Activated CD8-positive, alpha-beta memory T cell treated with anti-CD3 and anti-CD28 coated beads for 36 hours (primary cell): Measurements from ENCODE around the gene ARHGAP45. TPM values are rescaled to one million over a fixed set of nuclear protein-coding genes. Genes with fewer than 3 reads are reported as not detected.

ENCODE experiments used
- CTCF ChIA-PET: fragments of 350-600 bp; sonication (Branson Sonifier 250); formaldehyde crosslinking; loops from one replicate; lab custom pipeline; 2021; ENCODE audit warnings: antibody characterized with exemption; lab: Charles Lee
- POLR2A ChIA-PET: fragments of 350-600 bp; sonication (Branson Sonifier 250); formaldehyde crosslinking; loops from one replicate; lab custom pipeline; 2021; ENCODE audit warnings: antibody characterized with exemption; lab: Charles Lee
- total RNA-seq, 2 experiments: library from RNA; stranded (reverse); gene quantifications; one replicate each; pipeline ENCODE4 v1.2.3, GENCODE V29; 2021

The ARHGAP45 gene
- total RNA-seq, 2 experiments from 2014 or later: 148 to 154 TPM

- ChIA-PET CTCF (interaction anchor here (0.7 to 2.4 kb wide), 8 partner anchors 9 to 216 kb away, joined by 3 to 10 read pairs (median 5); partner anchors contain the start of gene ARHGAP45), POLR2A (interaction anchor here (0.5 to 3.0 kb wide), 7 partner anchors 10 to 1448 kb away, joined by 3 to 14 read pairs (median 5); partner anchors contain the start of genes ARHGAP45 and REEP6)
Measured at GRCh38 chr19:1028062-1028926, 38.7 kb upstream of the ARHGAP45 start.

DNA sequence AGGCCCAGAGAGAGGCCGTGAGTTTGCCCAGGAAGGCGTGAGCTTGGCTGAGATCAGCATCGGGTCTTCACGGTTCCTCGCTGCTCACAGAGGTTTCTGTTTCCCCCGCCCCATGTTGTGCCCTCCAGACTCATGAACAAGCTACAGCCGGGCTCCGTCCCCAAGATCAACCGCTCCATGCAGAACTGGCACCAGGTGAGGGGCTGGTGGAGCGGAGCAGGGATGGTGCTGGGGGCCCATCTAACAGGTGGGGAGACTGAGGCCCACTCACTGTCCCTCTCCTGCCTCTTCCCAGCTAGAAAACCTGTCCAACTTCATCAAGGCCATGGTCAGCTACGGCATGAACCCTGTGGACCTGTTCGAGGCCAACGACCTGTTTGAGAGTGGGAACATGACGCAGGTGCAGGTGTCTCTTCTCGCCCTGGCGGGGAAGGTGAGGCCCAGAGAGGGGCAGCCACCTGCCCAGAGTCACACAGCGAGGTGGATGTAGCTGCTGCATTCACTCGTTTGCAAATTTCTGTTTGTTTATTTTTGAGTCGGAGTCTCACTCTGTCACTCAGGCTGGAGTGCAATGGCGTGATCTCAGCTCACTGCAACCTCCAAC lies 34.6 kb upstream of the ARHGAP45 start:
- CTCF ChIA-PET: interaction anchor here (0.7 to 1.7 kb wide), 5 partner anchors 9 to 248 kb away, joined by 3 to 5 read pairs (median 3); partner anchors contain the start of genes ARHGAP45, GRIN3B and RNU6-2
- POLR2A ChIA-PET: interaction anchor here (0.7 kb wide), 1 partner anchor 8 kb away, joined by 6 read pairs; no protein-coding TSS in a partner anchor

- ChIA-PET CTCF (interaction anchor here (1.0 to 2.3 kb wide), 2 partner anchors 9 to 159 kb away, joined by 4 to 7 read pairs; no protein-coding TSS in a partner anchor), POLR2A (no interaction called here)
Measured at GRCh38 chr19:1035998-1036621, 30.9 kb upstream of the ARHGAP45 start.

DNA sequence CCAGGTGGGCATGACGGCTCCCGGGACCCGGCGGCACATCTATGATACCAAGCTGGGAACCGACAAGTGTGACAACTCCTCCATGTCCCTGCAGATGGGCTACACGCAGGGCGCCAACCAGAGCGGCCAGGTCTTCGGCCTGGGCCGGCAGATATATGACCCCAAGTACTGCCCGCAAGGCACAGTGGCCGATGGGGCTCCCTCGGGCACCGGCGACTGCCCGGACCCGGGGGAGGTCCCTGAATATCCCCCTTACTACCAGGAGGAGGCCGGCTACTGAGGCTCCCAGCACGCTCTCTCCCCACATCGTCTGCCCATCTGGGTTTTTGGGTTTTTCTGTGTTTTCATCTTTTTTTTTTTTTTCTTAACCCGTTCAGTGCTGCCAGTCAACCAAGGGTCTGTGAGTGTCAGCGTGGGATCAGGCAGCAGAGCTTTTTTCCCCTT lies 29.3 kb upstream of the ARHGAP45 start:
- ChIA-PET POLR2A (interaction anchor here (0.5 kb wide), 1 partner anchor 9 kb away, joined by 5 read pairs; no protein-coding TSS in a partner anchor), CTCF (interaction anchor here (1.2 to 2.3 kb wide), 2 partner anchors 10 to 30 kb away, joined by 4 to 7 read pairs; partner anchors contain the start of gene ARHGAP45)

- CTCF ChIA-PET: interaction anchor here (0.8 to 1.4 kb wide), 5 partner anchors 14 to 228 kb away, joined by 3 to 5 read pairs (median 3); no protein-coding TSS in a partner anchor
- POLR2A ChIA-PET: interaction anchor here (0.6 to 1.7 kb wide), 6 partner anchors 9 to 93 kb away, joined by 3 to 11 read pairs (median 4); partner anchors contain the start of genes ARHGAP45 and RNU6-2
Measured at GRCh38 chr19:1038978-1039645, 27.9 kb upstream of the ARHGAP45 start.

GRCh38 chr19:1039646-1040475 lies 27.1 kb upstream of the ARHGAP45 start, which contains the start of gene ABCA7:
Gene ABCA7 (plus strand): TSS chr19:1040107. CDS start chr19:1041362, 1,255 bp downstream.
- CTCF ChIA-PET: interaction anchor here (0.8 to 2.0 kb wide), 7 partner anchors 15 to 227 kb away, joined by 3 to 7 read pairs (median 3); partner anchors contain the start of gene RNU6-2
- POLR2A ChIA-PET: interaction anchor here (0.6 to 1.7 kb wide), 5 partner anchors 9 to 35 kb away, joined by 3 to 11 read pairs (median 4); partner anchors contain the start of genes ARHGAP45 and RNU6-2

DNA sequence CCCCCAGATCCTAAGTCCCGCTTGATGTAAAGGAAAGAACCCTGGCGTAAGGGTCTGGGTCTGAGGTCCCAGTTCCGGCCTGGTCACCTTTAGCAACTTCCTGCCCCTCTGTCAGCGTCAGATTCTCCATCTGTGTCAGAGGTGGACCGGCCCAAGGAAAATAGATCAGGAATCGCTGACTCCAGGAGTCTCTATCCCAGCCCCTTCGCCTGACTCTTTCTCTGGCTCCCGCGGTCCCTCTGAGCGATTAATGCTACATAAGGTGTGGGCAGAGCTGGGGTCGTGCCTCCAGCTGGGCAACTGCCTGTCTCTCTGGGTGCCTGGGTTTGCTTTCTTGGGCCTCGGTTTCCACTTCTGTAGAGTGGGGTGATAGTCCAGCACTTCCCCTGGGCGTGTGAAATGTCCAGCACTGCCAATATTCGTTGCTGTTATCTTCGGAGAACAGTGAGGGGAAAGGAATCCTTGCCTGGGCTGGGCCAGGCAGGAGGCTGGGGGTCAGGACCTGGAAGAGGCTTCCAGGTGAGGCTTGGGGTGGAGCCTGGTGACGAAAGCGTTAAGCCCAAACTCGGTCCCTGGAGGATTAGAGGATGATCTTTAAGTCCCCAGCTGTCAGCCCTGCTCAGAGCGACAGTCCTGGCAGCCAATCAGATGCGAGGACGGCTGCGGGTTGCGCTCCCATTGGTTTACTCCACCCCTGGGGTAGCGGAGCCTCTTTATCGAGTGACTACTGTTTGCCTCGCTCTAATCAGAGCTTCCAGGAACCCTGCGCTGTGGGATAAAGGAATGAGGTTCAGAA lies 26.3 kb upstream of the ARHGAP45 start:
- CTCF ChIA-PET: interaction anchor here (0.8 to 2.2 kb wide), 8 partner anchors 8 to 49 kb away, joined by 3 to 7 read pairs (median 4); partner anchors contain the start of gene RNU6-2
- POLR2A ChIA-PET: interaction anchor here (0.5 to 1.7 kb wide), 4 partner anchors 8 to 34 kb away, joined by 4 to 11 read pairs (median 7); partner anchors contain the start of gene ARHGAP45

DNA sequence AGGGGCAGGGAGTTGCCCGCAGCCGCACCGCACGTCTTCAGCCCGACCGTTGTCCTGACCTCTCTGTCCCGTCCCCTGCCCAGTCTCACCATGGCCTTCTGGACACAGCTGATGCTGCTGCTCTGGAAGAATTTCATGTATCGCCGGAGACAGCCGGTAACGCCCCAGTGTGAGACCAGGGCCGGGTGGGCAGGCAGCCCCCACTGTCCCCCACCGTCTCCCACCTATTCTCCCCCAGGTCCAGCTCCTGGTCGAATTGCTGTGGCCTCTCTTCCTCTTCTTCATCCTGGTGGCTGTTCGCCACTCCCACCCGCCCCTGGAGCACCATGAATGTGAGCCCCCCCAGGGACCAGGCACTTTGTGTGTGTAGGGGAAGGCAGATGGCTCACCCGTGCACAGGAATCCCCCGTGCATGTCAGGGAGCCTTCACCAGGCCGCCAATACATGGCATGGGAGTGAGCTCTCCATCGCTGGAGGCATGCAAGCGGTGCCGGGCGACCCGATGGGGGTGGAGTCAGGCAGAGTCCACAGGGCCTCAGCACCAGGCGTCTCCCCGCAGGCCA lies 25.6 kb upstream of the ARHGAP45 start:
- POLR2A ChIA-PET: no interaction called here

DNA sequence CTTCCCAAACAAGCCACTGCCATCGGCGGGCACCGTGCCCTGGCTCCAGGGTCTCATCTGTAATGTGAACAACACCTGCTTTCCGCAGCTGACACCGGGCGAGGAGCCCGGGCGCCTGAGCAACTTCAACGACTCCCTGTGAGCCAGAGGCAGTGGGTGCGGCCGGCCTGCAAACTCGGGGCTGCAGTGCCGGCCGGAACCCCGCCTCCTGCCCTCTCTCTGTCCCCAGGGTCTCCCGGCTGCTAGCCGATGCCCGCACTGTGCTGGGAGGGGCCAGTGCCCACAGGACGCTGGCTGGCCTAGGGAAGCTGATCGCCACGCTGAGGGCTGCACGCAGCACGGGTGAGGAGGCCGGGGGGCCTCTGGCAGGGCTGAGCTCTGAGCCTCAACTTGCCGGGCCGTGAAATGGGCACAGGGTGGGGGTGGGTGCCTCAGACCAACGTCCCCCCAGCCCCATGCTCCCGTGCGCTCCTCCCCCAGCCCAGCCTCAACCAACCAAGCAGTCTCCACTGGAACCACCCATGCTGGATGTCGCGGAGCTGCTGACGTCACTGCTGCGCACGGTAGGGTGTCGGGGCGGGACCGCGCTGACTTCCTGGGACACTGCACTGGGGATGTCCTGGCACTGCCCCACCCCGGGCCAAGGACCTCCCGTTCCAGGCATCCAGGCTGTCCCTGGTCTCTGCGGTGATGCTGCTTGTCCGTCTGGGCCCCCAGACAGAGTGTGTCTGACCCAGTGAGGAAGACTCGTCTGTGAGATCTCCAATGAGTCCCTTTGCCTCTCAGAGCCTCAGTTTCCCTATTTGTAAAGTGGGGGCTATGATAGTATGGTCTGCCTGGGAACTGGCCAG lies 24.9 kb upstream of the ARHGAP45 start:
- CTCF ChIA-PET: interaction anchor here (0.5 to 2.2 kb wide), 5 partner anchors 10 to 76 kb away, joined by 3 to 7 read pairs (median 5); no protein-coding TSS in a partner anchor
- POLR2A ChIA-PET: interaction anchor here (1.1 kb wide), 1 partner anchor 49 kb away, joined by 7 read pairs; no protein-coding TSS in a partner anchor

More for the DNA sequence above, 25.6 kb upstream of the ARHGAP45 start:
- CTCF ChIA-PET: interaction anchor here (0.9 to 2.2 kb wide), 6 partner anchors 9 to 49 kb away, joined by 3 to 7 read pairs (median 4); no protein-coding TSS in a partner anchor

DNA sequence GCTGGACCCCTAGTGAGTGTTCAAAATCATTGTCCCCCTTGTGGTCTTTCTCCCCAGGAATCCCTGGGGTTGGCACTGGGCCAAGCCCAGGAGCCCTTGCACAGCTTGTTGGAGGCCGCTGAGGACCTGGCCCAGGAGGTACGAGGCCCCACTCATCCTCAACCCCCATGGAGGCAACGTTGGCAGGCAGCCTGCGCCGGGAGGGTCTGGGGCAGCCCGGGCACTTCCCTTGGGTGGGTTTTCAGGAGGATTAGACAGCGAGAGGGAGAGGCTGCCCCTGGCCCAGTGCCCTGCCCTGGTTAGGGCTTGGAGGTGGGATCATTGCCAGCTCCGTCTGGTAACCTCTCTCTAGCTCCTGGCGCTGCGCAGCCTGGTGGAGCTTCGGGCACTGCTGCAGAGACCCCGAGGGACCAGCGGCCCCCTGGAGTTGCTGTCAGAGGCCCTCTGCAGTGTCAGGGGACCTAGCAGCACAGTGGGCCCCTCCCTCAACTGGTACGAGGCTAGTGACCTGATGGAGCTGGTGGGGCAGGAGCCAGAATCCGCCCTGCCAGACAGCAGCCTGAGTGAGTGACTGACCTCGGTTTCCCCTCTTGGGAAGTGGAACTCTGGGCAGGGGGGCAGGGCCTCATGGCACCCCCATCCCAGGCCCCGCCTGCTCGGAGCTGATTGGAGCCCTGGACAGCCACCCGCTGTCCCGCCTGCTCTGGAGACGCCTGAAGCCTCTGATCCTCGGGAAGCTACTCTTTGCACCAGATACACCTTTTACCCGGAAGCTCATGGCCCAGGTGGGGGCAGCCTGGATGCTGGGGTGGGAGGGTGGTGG lies 24.1 kb upstream of the ARHGAP45 start:
- ChIA-PET CTCF (interaction anchor here (0.6 to 2.2 kb wide), 3 partner anchors 14 to 388 kb away, joined by 3 to 6 read pairs (median 3); no protein-coding TSS in a partner anchor), POLR2A (interaction anchor here (1.1 kb wide), 1 partner anchor 48 kb away, joined by 7 read pairs; no protein-coding TSS in a partner anchor)

GRCh38 chr19:1045247-1045603 lies 21.7 kb upstream of the ARHGAP45 start:
- CTCF ChIA-PET: no interaction called here

GRCh38 chr19:1046117-1046626 lies 20.8 kb upstream of the ARHGAP45 start:
- ChIA-PET POLR2A (interaction anchor here (0.7 kb wide), 1 partner anchor 45 kb away, joined by 3 read pairs; no protein-coding TSS in a partner anchor), CTCF (no interaction called here)

More at GRCh38 chr19:1045247-1045603, 21.7 kb upstream of the ARHGAP45 start:
- POLR2A ChIA-PET: no interaction called here
